ENCODE results near the gene RARG.
A peak's percentile ranks its signal among the peaks of the same experiment; 100 is the strongest.

Gene RARG

DNA sequence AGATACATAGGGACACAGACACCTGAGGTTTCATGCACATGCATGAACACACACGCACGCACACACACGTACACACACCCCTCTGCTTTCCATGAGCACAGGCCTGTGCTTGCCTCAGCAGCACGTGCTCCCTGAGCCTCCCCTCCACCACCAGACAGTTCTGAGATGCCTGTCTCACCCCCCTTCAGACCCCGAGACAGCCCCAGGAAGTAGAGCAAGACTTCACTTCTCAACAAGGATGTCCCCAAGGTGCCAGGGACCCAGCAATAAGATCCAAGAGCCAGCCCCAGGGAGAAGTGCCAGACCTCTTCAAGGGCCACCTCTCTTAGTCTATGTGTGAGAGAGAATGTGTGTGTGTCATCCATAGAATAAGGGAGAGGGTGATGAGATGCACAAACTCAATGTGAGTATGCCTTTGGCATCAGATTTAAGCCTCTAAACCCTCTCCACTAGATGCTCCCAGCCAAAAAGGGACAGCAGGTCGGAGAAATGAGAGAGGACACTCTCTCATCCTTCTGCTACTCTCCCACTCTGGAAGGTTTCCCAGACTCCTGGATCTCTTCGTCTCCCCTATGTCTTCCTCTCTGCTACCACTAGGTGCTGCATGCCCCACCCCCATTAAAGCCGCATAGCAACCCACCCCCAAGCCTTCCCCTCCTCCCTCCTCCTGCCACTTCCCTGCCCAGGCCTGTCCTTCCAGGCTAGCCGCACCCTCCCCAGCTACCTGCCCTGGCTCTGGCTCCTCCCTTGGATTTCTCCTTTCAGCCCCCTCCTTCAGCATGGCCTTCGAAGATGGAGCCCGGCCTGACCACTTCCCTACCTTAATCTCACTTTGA, 7.7 kb downstream of the RARG start:
- no peak for DNase-seq (ENCODE audit: low read depth in 2 of 2)

DNA sequence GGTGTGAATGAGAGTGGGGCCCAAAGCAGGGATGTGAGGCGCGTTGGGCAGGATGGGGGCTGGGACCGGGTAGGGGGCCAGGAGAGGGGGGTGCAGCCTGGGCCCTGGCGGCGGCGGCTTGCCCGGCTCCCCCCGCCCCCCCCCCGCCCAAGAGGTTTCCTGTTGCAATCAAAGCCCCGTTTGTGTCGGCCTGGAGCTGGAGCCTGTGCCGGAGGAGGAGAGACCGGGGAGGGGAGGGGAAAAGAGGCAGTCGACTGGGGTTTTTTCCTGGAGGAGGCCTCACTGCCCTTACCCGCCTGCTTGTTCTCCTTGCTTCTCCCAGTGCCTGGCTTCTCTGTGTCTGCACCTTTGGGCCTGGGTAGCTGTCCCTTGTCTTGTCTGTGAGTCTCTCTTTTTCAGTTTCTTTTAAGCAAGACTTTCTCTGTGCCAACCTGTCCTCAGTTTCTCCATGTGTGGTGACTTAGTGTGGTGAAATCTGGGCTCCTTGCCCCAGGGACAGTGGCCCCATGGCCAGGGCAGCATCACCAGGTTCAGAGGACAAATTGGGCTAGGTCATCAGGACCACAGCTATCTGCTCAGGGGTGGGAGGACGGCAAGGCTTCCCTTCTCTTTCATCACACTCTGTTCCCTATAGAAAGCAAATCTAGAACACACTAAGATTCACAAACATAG, 8.5 kb downstream of the RARG start:
- no peak for DNase-seq (ENCODE audit: low read depth in 2 of 2)

- DNase-seq (ENCODE audit: low read depth in 2 of 2), result no peak
These were observed 9.2 kb downstream of the RARG start for GRCh38 chr12:53222806-53223261.

DNA sequence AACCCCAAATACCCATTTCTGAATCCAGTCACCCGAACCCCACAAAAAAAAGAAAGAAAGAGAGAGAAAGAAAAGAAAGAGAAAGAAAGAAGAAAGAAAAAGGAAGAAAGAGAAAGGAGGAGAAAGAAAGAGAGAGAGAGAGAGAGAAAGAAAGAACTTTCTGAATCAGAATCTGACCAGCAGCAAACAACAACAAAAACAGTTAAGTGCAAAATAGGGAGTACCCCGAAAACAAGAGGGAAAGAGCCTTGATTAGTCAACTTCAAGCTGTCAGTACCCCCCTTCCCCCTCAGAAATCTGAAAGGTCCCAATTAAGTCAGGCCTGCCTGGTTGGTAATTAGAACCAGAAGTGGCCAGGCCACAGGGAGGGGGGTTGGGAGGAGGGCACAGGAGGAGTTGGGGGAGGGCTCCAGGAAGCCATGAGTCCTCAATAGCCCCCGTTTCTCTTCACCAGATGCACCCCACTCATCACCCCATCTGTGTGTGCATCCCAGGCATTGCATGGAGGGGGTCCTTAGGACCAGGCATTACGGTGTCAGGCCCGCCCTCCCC, 9.8 kb downstream of the RARG start:
- DNase-seq (ENCODE audit: low read depth in 2 of 2), result no peak

- DNase-seq (ENCODE audit: low read depth in 2 of 2), result no peak
These were observed 10.6 kb downstream of the RARG start for GRCh38 chr12:53221203-53222080.

GRCh38 chr12:53220694-53221202, 11.3 kb downstream of the RARG start:
- DNase-seq (ENCODE audit: low read depth in 2 of 2), result peak; percentile 56 to 78

GRCh38 chr12:53219956-53220693, 11.9 kb downstream of the RARG start:
- peak in 1 of 2 donors; percentile 61 for DNase-seq (ENCODE audit: low read depth in 2 of 2)

DNA sequence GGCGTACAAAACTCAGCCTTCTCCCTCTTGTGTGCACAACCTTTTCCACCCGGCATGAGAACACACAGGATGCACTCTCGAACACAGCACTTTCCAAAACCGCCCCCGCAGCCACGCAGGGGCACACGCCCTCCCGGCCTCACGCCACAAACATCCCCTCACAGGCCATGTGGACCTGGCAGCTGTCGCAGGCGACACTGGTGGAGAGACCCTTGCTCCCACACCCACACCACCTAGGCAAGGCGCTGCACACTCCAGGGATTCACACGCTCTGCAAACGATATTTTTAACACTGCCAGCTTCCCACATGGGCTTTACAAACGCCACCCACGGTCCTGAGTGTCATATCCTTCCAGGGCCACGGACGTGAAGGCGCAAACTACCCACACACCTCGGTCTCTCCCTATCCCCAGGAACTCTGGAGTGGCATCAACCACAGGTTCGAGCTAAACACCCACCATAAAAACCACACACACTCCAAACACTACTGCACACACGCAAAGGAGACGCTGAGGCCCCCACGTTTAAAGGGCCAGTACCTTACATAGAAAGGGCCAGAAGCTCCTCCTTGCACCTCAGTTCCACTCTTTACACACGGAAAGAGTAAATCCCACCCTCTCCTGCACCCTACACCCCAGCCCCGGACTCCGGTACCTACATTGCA, 12.6 kb downstream of the RARG start:
- DNase-seq (ENCODE audit: low read depth in 2 of 2), result peak; percentile 65 to 70

GRCh38 chr12:53218551-53219291, 13.3 kb downstream of the RARG start:
- no peak for DNase-seq (ENCODE audit: low read depth in 2 of 2)

GRCh38 chr12:53217931-53218307, 14.1 kb downstream of the RARG start:
- DNase-seq (ENCODE audit: low read depth in 2 of 2), result no peak

DNA sequence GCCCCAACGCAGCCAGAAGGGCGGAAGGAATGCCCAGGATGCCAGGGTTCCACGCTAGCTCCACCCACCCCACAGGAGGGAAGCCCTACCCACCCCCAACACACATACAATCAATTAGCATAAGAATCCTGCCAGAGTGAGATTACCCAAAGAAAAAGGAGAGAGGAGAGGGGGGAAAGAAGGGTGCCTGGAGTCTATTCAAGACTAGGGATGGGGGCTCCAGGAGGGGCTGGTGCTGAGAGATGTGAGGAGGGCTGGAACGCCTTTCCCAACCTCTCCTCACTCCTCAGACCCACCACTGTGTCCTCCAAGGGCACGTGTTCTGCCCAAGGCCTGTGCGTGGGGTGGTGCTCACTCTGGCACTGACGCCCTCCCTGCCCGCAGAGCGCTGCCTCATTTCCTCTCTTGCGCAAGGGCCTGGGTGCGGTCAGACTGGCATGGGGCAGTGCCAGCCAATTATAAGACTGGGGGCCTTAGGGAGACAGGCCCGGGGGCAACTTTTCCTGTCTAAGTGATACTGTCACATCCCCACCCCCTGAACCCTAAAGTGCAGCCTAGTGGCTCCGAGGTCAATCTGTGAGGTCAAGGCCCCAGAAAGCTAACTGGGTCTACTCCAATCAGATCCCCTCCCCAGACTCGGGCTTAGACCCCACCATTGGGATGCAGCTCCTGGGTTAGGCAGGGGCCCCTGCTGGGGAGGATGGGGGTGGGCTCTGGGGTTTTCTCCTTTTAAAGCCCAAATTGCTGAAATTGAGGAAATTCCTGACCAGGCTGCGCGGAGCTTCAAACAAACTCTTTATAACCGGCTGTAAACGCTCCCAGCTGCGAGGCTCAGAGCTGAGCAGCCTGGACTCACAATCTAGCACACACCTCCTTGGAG, 14.7 kb downstream of the RARG start:
- DNase-seq (ENCODE audit: low read depth in 2 of 2), result peak in 1 of 2 donors; percentile 59

GRCh38 chr12:53215497-53215896, 16.5 kb downstream of the RARG start:
- DNase-seq (ENCODE audit: low read depth in 2 of 2), result no peak

GRCh38 chr12:53214687-53215455, 17.1 kb downstream of the RARG start:
- no peak for DNase-seq (ENCODE audit: low read depth in 2 of 2)

GRCh38 chr12:53214221-53214620, 17.8 kb downstream of the RARG start:
- no peak for DNase-seq (ENCODE audit: low read depth in 2 of 2)

- peak; percentile 65 to 73 for DNase-seq (ENCODE audit: low read depth in 2 of 2)
These were observed 18.7 kb downstream of the RARG start for GRCh38 chr12:53213348-53213747.

GRCh38 chr12:53212931-53213330, 19.1 kb downstream of the RARG start:
- DNase-seq (ENCODE audit: low read depth in 2 of 2), result no peak

- no peak for DNase-seq (ENCODE audit: low read depth in 2 of 2)
These were observed 20.3 kb downstream of the RARG start for GRCh38 chr12:53211476-53212381.
